Cardiac fibroblast (primary cell): ENCODE measurements around the gene CGB3.
"Not testable (repeated sequence)": the region's sequence is repeated elsewhere in the genome, so short reads cannot be mapped to it uniquely, and the experiment has no call there.

ENCODE experiments used
- DNase-seq, 2 donors: peaks; one replicate each; pipeline versions ENCODE4 v3.0.0 to v3.0.0-alpha.2; 2010; ENCODE audit warnings: low read depth in 2 of 2
- H3K4me3 ChIP-seq, 2 donors: replicated peaks in 1 of 2; 1 replicate in 1 of 2; 2 replicates in 1 of 2; pipeline ENCODE4 v1.5.1; 2011; ENCODE audit warnings: low read depth in 2 of 2, low read length in 2 of 2, mild to moderate bottlenecking in 2 of 2, moderate library complexity in 1 of 2
- TF ChIP-seq, protein P1 (sequence below): IDR thresholded peaks from one replicate; pipeline ENCODE4 v1.5.1; 2011; ENCODE audit warnings: low read depth, mild to moderate bottlenecking, low read length, inconsistent platforms

The CGB3 gene

GRCh38 chr19:49024233-49024632 lies at the start of gene CGB3:
Gene CGB3 (minus strand): TSS chr19:49024333. CDS start chr19:49023971, 362 bp downstream.
- H3K4me3 ChIP-seq, DNase-seq: not testable (repeated sequence)

DNA sequence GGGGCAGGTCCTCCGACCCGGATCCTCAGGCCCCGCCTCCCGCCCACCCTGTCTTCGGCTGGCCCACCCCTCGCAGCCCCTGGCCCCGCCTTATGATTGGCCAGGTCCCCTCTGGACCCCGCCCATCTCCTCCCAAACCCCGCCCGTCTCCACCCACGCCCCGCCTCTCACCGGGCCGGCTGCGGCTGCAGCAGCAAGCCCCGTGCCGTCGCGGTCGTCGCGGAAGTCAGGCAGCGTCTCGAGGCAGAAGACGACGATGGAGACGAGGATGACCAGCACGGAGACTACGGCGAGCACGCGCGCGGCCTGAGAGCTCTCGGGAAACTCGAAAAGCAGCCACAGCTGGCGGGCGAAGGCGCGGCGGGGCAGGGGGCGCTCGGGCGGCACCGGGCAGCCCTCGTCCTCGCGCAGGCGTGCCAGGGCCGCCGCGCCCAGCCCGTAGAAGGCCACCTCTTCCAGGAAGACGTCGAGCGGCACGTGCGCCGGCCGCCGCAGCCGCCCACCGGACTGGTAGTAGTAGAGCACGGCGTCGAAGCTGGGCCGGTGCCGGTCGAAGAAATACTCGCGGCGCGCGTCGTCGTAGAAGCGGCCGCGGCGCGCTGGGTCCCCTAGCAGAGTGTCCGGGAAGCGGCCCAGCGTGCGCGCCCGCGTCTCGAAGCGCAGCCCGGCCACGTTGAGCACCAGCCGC lies 47.9 kb upstream of the CGB3 start:
- TF ChIP-seq, protein P1, sequence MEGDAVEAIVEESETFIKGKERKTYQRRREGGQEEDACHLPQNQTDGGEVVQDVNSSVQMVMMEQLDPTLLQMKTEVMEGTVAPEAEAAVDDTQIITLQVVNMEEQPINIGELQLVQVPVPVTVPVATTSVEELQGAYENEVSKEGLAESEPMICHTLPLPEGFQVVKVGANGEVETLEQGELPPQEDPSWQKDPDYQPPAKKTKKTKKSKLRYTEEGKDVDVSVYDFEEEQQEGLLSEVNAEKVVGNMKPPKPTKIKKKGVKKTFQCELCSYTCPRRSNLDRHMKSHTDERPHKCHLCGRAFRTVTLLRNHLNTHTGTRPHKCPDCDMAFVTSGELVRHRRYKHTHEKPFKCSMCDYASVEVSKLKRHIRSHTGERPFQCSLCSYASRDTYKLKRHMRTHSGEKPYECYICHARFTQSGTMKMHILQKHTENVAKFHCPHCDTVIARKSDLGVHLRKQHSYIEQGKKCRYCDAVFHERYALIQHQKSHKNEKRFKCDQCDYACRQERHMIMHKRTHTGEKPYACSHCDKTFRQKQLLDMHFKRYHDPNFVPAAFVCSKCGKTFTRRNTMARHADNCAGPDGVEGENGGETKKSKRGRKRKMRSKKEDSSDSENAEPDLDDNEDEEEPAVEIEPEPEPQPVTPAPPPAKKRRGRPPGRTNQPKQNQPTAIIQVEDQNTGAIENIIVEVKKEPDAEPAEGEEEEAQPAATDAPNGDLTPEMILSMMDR = no peak
- H3K4me3 ChIP-seq = no peak overlapping the region
- DNase-seq = no peak

DNA sequence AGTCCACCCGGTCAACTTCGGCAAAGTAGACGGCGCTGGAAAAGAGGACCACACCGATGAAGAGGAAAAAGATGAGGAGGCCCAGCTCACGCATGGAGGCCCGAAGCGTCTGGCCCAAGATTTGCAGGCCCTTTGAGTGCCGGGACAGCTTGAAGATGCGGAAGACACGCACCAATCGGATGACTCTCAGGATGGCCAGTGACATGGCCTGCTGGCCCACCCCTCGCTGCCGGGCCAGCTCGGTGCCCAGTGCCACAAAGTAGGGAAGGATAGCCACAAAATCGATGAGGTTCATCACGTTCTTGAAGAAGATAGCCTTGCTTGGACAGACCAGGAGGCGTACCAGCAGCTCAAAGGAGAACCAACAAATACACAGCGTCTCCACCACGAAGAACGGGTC lies 46.3 kb upstream of the CGB3 start:
- TF ChIP-seq, protein P1 = no peak
- no peak for DNase-seq
- H3K4me3 ChIP-seq = no peak overlapping the region

DNA sequence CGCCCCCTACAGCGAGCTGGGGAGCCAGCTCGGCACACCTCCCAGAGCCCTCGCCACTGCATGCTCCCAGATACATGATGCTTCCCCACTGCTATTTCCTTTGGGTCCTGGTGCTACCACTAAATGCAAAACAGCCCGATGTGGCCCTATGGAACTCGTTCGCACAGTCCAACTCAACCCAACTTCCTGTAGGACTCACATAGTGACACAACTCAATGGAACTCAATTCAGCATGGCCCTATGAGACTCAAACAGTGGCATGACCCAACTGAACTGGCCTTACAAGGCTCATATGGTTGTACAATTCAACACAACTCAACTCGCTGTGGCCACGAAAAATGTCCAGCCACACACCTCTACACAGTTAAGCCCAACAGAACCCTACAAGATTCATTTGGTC lies 44.9 kb upstream of the CGB3 start:
- TF ChIP-seq, protein P1 = no peak
- no peak overlapping the region for H3K4me3 ChIP-seq
- DNase-seq = peak in 1 of 2 donors; percentile 60

GRCh38 chr19:49067554-49067953 lies 43.4 kb upstream of the CGB3 start:
- DNase-seq = no peak
- H3K4me3 ChIP-seq = no peak overlapping the region
- TF ChIP-seq, protein P1 = no peak

GRCh38 chr19:49065905-49066512 lies 41.9 kb upstream of the CGB3 start:
- DNase-seq = no peak
- no peak overlapping the region for H3K4me3 ChIP-seq
- TF ChIP-seq, protein P1 = no peak

DNA sequence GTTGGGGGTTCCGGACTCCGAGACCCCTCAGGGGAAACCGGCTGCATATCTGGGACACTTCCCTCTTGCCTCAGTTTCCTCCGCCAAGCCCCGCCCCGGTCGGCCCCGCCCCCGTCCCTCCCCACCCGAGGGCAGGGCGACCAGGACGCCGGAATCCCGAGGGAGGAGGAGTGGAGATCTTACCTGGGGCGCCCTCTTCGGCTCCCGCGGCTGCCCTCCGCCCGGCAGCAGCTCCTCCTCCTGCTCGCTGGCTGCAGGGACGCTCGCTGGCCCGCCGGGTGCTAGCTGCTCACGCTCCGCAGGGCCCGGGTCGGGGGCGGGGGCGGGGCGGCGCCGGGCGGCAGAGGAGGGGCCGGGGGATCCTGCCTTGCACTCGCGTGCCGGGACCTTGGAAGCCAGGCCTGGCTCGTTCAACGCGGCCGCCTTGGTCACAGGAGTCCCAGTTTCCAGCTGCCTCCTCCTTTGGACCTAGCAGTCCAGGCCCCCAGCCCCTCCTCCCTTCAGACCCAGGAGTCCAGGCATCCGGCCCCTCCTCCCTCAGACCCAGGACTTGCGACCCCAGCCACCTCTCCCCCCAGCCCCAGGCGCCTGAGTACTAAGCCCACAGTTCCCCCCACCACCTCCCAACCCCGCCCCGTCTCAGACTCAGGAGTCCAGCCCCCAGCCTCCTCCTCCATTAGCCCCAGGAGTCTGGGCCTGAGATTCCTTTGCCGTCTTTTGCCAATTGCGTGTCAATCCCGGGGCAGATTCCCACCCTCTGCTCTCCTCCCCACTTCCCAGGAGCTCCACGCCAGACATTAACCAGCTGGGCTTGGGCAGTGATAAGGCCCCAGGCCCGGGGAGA lies 40.9 kb upstream of the CGB3 start, which contains the start of gene NTF4:
Gene NTF4, minus strand, starts transcription at position 51 of the 844 bp plus-strand sequence. CDS start 2,821 bp downstream, outside the sequence.
- TF ChIP-seq, protein P1 = no peak
- peak within 1 kb of the TSS in 1 of 2 donors; percentile 15 for H3K4me3 ChIP-seq
- DNase-seq = peak in 1 of 2 donors; percentile 28
